Keratinocyte (primary cell): ENCODE data around the gene HADH. TPM values are rescaled to one million over a fixed set of nuclear protein-coding genes. Genes with fewer than 3 reads are reported as not detected.

ENCODE experiments used
- DNase-seq: peaks from one replicate; pipeline ENCODE4 v3.0.0-alpha.2; 2011; ENCODE audit warnings: low read depth, missing footprints, low spot score
- FAIRE-seq: peaks from 2 replicates; lab custom pipeline; 2011; peaks lifted over from hg19 to GRCh38; lab: Jason Lieb, UNC
- H2AFZ ChIP-seq: 2 replicates; pipeline ENCODE4 v1.6.0; 2012; ENCODE audit warnings: low read length, control low read depth, inconsistent platforms; ENCODE audit not compliant: control insufficient read depth
- H3K27ac ChIP-seq: 2 replicates; pipeline ENCODE4 v1.5.1; 2011; ENCODE audit warnings: low read length; ENCODE audit not compliant: control insufficient read depth, insufficient read depth
- H3K27me3 ChIP-seq: 3 replicates; pipeline ENCODE4 v1.6.0; 2011; ENCODE audit warnings: low read length; ENCODE audit not compliant: control insufficient read depth, insufficient read depth; ENCODE audit errors: extremely low read depth
- H3K36me3 ChIP-seq, 2 experiments: 2 replicates in 1 of 2; 3 replicates in 1 of 2; pipeline ENCODE4 v1.5.1; 2011; ENCODE audit warnings: low read length in 2 of 2, mild to moderate bottlenecking in 1 of 2; ENCODE audit not compliant: control insufficient read depth in 2 of 2, insufficient read depth in 2 of 2; ENCODE audit errors: extremely low read depth in 1 of 2
- H3K4me1 ChIP-seq: 3 replicates; pipeline ENCODE4 v1.5.1; 2011; ENCODE audit warnings: low read length; ENCODE audit not compliant: control insufficient read depth, insufficient read depth; ENCODE audit errors: extremely low read depth
- H3K4me2 ChIP-seq: 3 replicates; pipeline ENCODE4 v1.6.0; 2011; ENCODE audit warnings: low read depth, low read length; ENCODE audit not compliant: control insufficient read depth, insufficient read depth; ENCODE audit errors: extremely low read depth
- H3K4me3 ChIP-seq, 3 experiments: fragments of 200-600 bp in 1 of 3; sonication (generic) in 1 of 3; 2 replicates in 2 of 3; 3 replicates in 1 of 3; pipeline ENCODE4 v1.5.1; 2011 to 2016; ENCODE audit warnings: low read length in 3 of 3, mild to moderate bottlenecking in 3 of 3, control low read depth in 2 of 3, inconsistent platforms in 1 of 3, low read depth in 1 of 3, mixed read lengths in 1 of 3, mixed run types in 1 of 3, moderate library complexity in 1 of 3; ENCODE audit not compliant: control insufficient read depth in 2 of 3, insufficient read depth in 2 of 3; ENCODE audit errors: extremely low read depth in 1 of 3
- H3K79me2 ChIP-seq: 2 replicates; pipeline ENCODE4 v1.6.0; 2012; ENCODE audit warnings: low read length; ENCODE audit not compliant: control insufficient read depth, insufficient read depth
- H3K9ac ChIP-seq: 3 replicates; pipeline ENCODE4 v1.6.0; 2011; ENCODE audit warnings: low read length; ENCODE audit not compliant: control insufficient read depth, insufficient read depth; ENCODE audit errors: extremely low read depth
- H3K9me1 ChIP-seq: 3 replicates; pipeline ENCODE4 v1.6.0; 2011; ENCODE audit warnings: low read length; ENCODE audit not compliant: control insufficient read depth, insufficient read depth; ENCODE audit errors: extremely low read depth
- H3K9me3 ChIP-seq: 2 replicates; pipeline ENCODE4 v1.5.1; 2012; ENCODE audit warnings: low read depth, low read length; ENCODE audit not compliant: control insufficient read depth
- H4K20me1 ChIP-seq: 3 replicates; pipeline ENCODE4 v1.6.0; 2011; ENCODE audit warnings: low read length; ENCODE audit not compliant: control insufficient read depth, insufficient read depth; ENCODE audit errors: extremely low read depth
- EZH2 ChIP-seq: IDR thresholded peaks from one replicate; pipeline ENCODE4 v1.6.1; 2012; ENCODE audit warnings: inconsistent platforms, mild to moderate bottlenecking, low read length, moderate library complexity
- dilution Hi-C: fragments of 300-500 bp; cut with MboI; formaldehyde crosslinking; loops from one replicate; pipeline ENCODE4 v1.7.0; 2020; ENCODE audit warnings: low sequenced_read_pairs; ENCODE audit not compliant: extremely low pct_ligation_motif_present
- polyA plus RNA-seq, 5 experiments: library from polyadenylated mRNA; depleted of rRNA in 3 of 5; stranded (reverse) in 3 of 5; stranded (forward) in 1 of 5; unstranded in 1 of 5; fragments of >200 nt; gene quantifications; 1 replicate in 1 of 5; 2 replicates in 3 of 5; 3 replicates in 1 of 5; pipeline versions ENCODE4 v1.2.1 to v1.2.3, GENCODE V29; 2011 to 2012; ENCODE audit warnings: missing spikeins in 2 of 5, low read depth in 1 of 5, low replicate concordance in 1 of 5
- TF ChIP-seq, protein P1 (sequence below), 3 experiments: IDR thresholded peaks in 1 of 3; conservative IDR thresholded peaks in 1 of 3; optimal IDR thresholded peaks in 1 of 3; 2 replicates in 2 of 3; 3 replicates in 1 of 3; pipeline versions ENCODE3 to v1.5.1; 2011; ENCODE audit warnings: low read length in 3 of 3, mild to moderate bottlenecking in 3 of 3, moderate library complexity in 2 of 3, control low read depth in 1 of 3, inconsistent platforms in 1 of 3; ENCODE audit not compliant: insufficient read depth in 2 of 3; ENCODE audit errors: extremely low read depth in 1 of 3

The HADH gene
- polyA plus RNA-seq, 1 donor (not counting 4 experiments of a cell fraction or from before 2014, with no cell fraction given), result 49.3 TPM

DNA sequence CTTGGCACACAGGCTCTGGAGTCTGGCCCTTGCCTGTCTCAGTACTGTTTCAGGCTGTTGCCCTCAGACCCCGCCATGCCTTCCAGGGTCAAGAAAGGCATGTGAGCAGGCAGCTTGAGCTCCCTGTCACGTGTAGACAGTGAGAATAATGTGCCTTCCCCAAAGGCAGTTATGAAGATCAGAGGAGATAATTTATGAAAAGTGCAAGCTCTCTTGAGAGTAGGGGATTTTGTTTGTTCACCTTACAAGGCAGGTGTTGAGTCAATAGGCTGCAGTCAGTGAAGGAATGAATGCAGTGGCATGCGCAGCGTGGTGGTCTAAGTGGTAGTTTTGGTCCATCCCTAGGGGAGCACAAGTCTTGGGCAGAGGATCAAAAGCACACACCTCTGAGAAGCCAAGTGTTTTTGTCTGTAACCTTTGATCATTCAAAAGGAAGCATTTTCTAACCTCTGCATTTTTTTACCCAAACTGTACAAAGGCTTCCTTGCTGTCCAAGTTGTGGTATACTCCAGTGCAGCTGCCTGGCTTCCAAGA is 14.4 kb downstream of the HADH start:
- H3K36me3 ChIP-seq, result no peaks in the 10 kb centered on the region
- H3K9me3 ChIP-seq, result no peaks in the 10 kb centered on the region
- H2AFZ ChIP-seq, result no peak overlapping the region
- H3K27me3 ChIP-seq, result no peaks in the 10 kb centered on the region
- no peaks in the 10 kb centered on the region for H4K20me1 ChIP-seq
- no peak overlapping the region for H3K27ac ChIP-seq
- H3K9ac ChIP-seq, result no peak overlapping the region
- FAIRE-seq (no peak), DNase-seq (no peak)
- H3K4me2 ChIP-seq, result no peak overlapping the region
- dilution Hi-C loops, result no loop called here
- H3K79me2 ChIP-seq, result peaks cover 5% of the 10 kb centered on the region
- H3K4me3 ChIP-seq, result no peak overlapping the region
- TF ChIP-seq EZH2, result no peak
- TF ChIP-seq, protein P1, sequence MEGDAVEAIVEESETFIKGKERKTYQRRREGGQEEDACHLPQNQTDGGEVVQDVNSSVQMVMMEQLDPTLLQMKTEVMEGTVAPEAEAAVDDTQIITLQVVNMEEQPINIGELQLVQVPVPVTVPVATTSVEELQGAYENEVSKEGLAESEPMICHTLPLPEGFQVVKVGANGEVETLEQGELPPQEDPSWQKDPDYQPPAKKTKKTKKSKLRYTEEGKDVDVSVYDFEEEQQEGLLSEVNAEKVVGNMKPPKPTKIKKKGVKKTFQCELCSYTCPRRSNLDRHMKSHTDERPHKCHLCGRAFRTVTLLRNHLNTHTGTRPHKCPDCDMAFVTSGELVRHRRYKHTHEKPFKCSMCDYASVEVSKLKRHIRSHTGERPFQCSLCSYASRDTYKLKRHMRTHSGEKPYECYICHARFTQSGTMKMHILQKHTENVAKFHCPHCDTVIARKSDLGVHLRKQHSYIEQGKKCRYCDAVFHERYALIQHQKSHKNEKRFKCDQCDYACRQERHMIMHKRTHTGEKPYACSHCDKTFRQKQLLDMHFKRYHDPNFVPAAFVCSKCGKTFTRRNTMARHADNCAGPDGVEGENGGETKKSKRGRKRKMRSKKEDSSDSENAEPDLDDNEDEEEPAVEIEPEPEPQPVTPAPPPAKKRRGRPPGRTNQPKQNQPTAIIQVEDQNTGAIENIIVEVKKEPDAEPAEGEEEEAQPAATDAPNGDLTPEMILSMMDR (optimal IDR thresholded peaks at IDR 0.05 in 1 of 3, IDR thresholded peaks at IDR 0.05 in 1 of 3, conservative IDR thresholded peaks at IDR 0.05 in 1 of 3; ENCODE audit: extremely low read depth in 1 of 3, insufficient read depth in 2 of 3, low read length in 3 of 3), result no peak
- no peaks in the 10 kb centered on the region for H3K9me1 ChIP-seq
- H3K4me1 ChIP-seq, result no peaks in the 10 kb centered on the region

DNA sequence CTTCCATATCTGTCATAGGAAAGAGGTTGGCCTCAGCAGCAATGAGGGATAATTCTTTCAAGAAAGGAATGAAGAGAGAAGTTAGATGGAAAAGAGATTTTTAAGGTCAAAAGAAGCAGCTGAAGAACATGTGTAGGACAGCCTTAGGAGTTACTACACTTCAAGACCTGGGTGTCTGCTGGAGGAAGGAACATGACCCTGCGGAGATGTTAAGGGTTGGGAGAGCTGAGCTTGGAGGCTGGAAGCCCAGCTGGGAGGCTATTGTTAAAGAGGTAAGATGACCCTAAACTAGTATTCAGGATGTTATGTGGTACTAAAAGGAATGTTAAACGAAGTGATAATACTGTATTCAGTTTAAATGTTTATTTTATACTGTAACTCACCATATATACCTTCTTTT is 15.0 kb downstream of the HADH start:
- Histone ChIP-seq H3K9me1 (no peaks in the 10 kb centered on the region), H3K36me3 (no peaks in the 10 kb centered on the region), H2AFZ (no peak overlapping the region), H3K4me2 (no peak overlapping the region), H3K27me3 (no peaks in the 10 kb centered on the region), H3K79me2 (peaks cover 5% of the 10 kb centered on the region), H3K4me3 (no peak overlapping the region), H3K9me3 (no peaks in the 10 kb centered on the region), H4K20me1 (no peaks in the 10 kb centered on the region), H3K9ac (no peak overlapping the region), H3K27ac (no peak overlapping the region), H3K4me1 (no peaks in the 10 kb centered on the region)
- dilution Hi-C loops, result no loop called here
- DNase-seq (no peak), FAIRE-seq (no peak)
- TF ChIP-seq, protein P1 (optimal IDR thresholded peaks at IDR 0.05 in 1 of 3, IDR thresholded peaks at IDR 0.05 in 1 of 3, conservative IDR thresholded peaks at IDR 0.05 in 1 of 3; ENCODE audit: extremely low read depth in 1 of 3, insufficient read depth in 2 of 3, low read length in 3 of 3), result no peak
- TF ChIP-seq EZH2, result no peak
